HG03460 (cell line): Measurements from ENCODE around the gene P2RY8.
"Not testable (repeated sequence)": the region's sequence is repeated elsewhere in the genome, so short reads cannot be mapped to it uniquely, and the experiment has no call there.

Experiments
- ATAC-seq: cut with Tn5 transposase; IDR thresholded peaks from one replicate; pipeline ENCODE4 v1.9.1; 2021; ENCODE audit not compliant: unreplicated experiment

The P2RY8 gene

DNA sequence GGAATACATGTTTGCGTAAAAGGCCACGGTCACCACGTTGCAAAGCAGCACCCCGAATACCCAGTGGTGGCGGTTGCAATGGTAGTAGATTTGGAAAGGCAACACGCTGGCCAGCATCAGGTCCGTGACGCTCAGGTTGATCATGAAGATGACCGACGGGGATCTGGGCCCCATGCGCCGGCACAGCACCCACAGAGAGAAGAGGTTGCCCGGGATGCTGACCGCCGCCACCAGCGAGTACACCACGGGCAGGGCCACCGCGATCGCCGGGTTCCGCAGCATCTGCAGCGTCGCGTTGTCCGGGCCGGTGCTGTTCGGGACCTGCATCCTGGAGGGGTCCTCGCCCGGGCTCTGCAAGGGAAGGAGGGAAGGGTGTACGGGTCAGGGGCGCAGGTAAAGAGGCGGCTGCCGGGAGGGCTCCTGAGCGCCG lies 70.7 kb downstream of the P2RY8 start:
- ATAC-seq: no peak

- ATAC-seq: no peak
These were observed 71.4 kb downstream of the P2RY8 start for GRCh38 chrX:1465286-1466231.

DNA sequence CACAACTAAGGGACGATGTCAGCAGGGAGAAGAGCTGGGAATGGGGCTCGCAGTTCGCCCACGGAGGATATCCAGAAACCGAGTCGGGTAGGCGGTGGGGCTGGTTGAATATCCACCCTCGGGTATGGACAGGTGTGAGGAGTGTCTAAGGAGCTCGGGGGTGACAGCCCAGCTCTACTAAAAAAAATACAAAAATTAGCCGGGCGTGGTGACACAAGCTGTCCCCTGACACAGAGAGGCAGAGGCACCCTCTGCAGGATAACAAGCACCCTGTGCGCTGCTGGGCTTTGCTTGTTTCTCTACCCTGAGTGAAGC lies 72.1 kb downstream of the P2RY8 start:
- no peak for ATAC-seq

GRCh38 chrX:1464041-1464970 lies 72.7 kb downstream of the P2RY8 start:
- no peak for ATAC-seq

DNA sequence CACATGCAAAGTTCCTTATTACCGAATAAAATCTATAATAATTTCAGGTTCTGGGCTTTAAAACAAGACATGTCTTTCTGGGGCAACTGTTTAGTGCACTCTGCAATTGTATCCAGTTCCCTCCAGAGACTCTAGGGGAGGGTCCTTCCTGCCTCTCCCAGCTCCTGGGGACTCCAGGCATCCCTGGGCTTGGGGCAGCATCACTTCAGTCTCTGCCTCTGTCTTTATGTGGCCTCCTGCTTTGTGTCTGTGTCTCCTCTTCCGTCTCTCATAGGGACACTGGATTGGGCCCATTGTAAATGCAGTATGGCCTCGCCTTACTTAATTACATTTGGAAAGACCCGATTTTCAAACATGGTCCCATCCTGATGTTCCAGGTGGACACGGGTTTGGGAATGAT lies 73.4 kb downstream of the P2RY8 start:
- no peak for ATAC-seq

GRCh38 chrX:1462596-1463251 lies 74.3 kb downstream of the P2RY8 start:
- no peak for ATAC-seq

GRCh38 chrX:1462110-1462509 lies 74.9 kb downstream of the P2RY8 start:
- no peak for ATAC-seq

DNA sequence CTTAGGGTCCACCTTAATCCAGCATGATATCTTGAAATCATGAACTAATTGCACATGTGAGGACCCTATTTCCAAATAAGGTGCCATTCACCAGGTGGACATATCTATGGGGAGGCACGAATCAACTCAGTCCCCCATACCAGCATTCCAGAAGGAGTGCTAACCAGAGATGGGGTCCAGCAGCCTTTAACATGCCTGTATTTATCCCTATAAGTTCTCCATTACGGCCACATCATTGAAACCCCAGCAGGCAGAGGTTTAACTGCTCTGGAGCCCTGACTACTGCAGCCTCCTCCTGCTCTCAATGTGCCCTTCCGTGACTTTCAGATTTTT lies 81.1 kb downstream of the P2RY8 start:
- ATAC-seq: no peak

DNA sequence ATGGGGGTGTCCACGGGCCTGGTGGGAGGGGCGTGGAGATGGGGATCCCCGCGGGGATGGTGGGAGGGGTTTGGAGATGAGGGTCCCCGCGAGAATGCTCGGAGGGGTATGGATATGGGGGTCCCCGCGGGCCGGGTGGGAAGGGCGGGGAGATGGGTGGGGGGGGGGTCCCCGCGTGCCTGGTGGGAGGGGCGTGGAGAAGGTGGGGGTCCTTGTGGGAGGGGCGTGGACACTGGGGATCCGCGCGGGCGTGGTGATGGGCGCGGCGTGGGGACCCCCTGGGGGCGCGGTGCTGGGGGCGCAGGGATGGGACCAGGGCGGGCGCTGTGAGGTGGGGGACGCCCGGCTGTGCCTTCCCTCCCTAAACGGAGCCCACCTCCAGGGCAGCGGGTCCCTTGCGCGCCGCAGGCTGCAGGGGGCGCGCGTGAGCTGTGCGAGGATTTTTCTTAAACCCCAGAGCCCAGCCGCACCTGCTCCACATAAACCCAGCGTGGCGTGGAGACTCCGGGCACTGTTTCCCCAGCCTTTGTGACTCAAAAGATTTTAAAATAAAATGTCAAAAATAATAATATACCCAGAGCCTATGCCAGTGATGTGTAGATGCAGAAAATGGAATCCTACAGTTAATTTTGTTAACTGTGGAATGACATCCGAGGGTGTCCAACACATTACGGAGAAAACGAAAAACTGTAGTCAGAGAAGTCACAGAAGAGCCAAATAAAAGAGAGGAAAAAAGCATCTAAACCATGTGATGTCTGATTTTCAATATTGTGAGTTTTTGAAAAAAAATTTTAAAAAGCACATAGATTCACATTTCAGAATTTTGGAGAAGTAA lies 82.8 kb downstream of the P2RY8 start:
- ATAC-seq: peak; percentile 41

- peak; percentile 25 for ATAC-seq
These were observed 83.6 kb downstream of the P2RY8 start for GRCh38 chrX:1453395-1453783.

DNA sequence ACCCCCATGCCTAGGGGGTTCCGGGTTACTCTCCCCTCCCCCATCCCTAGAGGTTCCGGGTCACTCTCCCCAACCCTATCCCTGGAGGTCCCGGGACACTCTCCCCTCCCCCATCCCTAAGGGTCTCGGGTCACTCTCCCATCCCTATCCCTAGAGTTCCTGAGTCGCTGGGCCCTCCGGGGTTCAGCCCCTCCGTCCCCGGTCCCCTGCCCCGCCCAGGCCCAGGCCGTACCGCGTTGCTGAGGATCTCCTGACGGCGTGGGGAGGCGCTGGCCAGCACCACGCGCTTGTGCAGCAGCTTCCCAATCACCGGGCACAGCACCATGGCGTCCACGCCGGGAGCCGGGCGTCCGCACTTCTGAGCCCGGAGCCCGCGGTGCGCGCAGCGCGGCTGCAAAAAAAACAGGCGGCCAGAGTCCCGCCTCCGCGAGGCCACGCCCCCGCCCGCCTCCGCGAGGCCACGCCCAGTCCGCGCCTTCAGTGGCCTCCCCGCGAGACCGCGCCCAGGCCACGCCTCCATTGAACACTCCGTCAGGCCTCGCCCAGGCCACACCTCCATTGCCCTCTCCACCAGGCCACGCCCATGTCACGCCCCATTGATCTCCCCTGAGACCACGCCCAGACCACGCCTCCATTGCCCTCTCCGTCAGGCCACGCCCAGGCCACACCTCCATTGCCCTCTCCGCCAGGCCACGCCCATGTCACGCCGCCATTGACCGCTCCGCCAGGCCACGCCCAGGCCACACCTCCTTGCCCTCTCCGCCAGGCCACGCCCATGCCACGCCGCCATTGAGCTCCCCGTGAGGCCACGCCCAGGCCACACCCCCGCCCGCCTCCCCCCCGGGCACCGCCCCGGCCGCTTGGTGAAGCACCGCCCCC lies 84.2 kb downstream of the P2RY8 start, which contains the start of gene ASMTL:
Gene ASMTL, minus strand, starts transcription at position 394 of the 879 bp plus-strand sequence. Its CDS starts 69 bp downstream, at position 325.
- ATAC-seq: peak; percentile 62

DNA sequence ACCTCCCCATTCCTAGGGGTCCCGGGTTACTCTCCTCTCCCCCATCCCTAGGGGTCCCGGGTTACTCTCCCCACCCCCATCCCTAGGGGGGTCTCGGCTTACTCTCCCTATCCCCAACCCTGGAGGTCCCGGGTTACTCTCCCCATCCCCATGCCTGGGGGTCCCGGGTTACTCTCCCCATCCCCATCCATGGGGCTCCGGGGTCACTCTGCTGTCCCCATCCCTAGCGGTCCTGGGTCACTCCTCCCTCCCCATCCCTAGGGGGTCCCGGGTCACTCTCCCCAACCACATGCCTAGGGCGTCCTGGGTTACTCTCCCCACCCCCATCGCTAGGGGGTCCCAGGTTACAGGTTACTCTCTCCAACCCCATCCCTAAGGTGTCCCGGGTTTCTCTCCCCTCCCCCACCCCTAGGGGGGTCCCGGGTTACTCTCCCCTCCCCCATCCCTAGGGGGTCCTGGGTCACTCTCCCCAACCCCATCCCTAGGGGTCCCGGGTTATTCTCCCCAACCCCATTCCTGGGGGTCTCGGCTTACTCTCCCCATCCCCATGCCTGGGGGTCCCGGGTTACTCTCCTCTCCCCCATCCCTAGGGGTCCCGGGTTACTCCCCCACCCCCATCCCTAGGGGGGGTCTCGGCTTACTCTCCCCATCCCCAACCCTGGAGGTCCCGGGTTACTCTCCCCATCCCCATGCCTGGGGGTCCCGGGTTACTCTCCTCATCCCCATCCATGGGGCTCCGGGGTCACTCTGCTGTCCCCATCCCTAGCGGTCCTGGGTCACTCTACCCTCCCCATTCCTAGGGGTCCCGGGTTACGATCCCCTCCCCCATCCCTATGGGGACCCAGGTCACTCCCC lies 85.1 kb downstream of the P2RY8 start:
- no peak for ATAC-seq

DNA sequence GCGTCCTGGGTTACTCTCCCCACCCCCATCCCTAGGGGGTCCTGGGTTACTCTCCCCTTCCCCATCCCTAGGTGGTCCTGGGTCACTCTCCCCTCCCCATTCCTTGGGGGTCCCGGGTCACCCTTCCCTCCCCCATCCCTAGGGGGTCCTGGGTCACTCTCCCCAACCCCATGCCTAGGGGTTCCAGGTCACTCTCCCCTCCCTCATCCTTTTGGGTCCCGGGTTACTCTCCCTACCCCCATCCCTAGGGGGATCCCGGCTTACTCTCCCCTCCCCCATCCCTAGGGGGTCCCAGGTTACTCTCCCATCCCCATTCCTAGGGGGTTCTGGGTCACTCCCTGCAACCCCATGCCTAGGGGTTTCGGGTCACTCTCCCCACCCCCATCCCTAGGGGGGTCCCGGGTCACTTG lies 85.7 kb downstream of the P2RY8 start:
- no peak for ATAC-seq

DNA sequence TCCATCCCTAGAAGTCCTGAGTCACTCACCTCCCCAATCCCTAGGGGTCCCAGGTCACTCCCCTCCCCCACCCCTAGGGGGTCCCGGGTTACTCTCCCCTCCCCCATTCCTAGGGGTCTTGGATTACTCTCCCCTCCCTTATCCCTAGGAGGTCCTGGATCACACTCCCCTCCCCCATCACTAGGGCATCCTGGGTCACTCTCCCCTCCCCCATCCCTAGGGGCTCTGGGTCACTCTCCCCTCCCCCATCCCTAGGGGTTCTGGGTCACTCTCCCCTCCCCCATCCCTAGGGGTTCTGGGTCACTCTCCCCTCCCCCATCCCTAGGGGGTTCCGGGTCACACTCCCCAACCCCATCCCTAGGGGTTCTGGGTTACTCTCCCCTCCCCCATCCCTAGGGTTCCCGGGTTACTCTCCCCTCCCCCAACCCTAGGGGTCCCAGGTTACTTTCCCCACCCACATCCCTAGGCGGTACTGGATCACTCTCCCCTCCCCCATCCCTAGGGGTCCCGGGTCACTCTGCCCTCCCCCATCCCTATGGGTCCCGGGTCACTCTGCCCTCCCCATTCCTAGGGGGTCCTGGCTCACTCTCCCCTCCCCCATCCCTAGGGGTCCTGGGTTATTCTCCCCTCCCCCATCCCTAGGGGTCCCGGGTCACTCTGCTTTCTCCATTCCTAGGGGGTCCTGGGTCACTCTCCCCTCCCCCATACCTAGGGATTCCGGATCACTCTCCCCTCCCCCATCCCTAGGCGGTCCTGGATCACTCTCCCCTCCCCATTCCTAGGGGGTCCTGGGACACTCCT lies 86.4 kb downstream of the P2RY8 start:
- ATAC-seq: no peak

GRCh38 chrX:1449823-1450149 lies 87.2 kb downstream of the P2RY8 start:
- no peak for ATAC-seq

DNA sequence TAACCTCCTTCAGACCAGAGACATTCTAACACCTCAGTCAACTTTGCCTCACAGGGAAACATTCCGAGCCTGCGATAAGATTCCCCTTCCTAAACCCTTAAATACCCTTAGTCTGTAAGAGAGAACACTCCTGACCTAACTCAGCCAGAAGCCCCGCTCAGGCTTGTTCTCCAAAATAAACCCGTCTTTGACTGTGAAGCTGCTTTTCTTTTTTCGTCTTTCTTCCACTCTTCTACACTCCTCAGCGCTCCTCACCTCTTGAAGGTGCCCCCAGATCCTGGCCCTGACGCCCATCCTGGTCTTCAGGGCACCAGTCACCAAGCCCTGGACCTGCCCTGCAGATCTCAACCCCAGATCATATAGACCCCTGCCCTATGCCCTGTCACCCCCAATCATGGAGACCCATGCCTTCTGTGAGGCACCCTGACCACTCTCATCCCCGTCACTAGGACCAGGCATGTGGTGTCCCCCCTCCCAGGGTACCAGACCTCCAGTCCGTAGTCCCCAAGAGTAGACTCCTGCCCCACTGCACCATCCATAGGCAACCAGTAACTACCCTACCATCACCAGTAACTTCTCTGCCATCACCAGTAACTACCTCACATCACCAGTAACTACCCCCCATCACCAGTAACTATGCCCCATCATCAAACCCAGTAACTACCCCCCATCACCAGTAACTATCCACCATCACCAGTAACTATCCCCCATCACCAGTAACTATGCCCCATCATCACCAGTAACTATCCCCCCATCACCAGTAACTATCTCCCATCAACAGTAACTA lies 87.8 kb downstream of the P2RY8 start:
- ATAC-seq: no peak

DNA sequence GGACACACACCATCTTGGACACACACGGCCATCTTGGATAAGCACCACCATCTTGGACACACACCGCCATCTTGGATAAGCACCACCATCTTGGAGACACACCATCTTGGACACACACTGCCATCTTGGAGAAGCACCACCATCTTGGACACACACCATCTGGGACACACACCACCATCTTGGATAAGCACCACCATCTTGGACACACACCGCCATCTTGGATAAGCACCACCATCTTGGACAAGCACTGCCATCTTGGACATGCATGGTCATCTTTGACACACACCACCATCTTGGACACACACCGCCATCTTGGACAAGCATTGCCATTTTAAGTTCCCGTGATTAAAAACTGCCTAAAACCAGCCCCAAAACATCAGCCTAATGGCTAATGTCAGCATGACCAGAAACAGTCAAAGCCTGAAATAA lies 88.4 kb downstream of the P2RY8 start:
- not testable (repeated sequence) for ATAC-seq
